ENCODE data around the gene RNF6. TPM values are rescaled to one million over a fixed set of nuclear protein-coding genes. Genes with fewer than 3 reads are reported as not detected.

Gene RNF6
- polyA plus RNA-seq, 1 donor from 2014 or later: 15.8 TPM

DNA sequence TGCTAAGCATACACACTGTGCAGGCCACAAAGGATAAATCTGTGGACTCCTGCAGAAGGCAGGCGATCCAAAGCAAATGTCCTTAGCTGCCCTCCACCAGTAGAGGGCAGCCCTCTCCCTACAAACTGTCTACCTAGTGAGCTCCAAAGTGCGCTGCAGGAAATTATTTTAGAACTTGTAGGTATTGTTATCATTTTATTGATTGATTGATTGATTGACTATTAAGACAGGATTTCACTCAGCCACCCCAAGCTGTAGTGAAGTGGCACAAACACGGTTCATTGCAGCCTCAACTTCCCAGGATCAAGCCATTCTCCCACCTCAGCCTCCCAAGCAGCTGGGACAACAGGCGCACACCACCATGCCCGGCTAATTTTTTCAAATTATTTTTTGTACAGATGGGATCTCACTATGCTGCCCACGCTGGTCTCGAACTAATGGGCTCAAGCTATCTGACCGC is 37.3 kb downstream of the RNF6 start:
- no peak overlapping the region for H2AFZ ChIP-seq (ENCODE audit: low read depth, low read length)
- H3K36me3 ChIP-seq (ENCODE audit: insufficient read depth, low read length): no peaks in the 10 kb centered on the region
- no peak overlapping the region for H3K4me3 ChIP-seq (ENCODE audit: low read length)
- H3K9me3 ChIP-seq (ENCODE audit: low read length): no peaks in the 10 kb centered on the region
- no peak overlapping the region for H3K4me2 ChIP-seq (ENCODE audit: low read length)
- no peaks in the 10 kb centered on the region for H3F3A ChIP-seq (ENCODE audit: insufficient read depth, low read length, poor library complexity, severe bottlenecking)
- TF ChIP-seq CTCF (IDR thresholded peaks at IDR 0.05; ENCODE audit: poor library complexity, severe bottlenecking): peak; percentile 78
- TF ChIP-seq SMC3 (conservative IDR thresholded peaks at IDR 0.05; ENCODE audit: poor library complexity): peak; percentile 78
- TF ChIP-seq RAD21 (conservative IDR thresholded peaks at IDR 0.05): peak; percentile 78
- no peak for TF ChIP-seq REST (IDR thresholded peaks at IDR 0.05; ENCODE audit: borderline replicate concordance)
- no peaks in the 10 kb centered on the region for H4K20me1 ChIP-seq (ENCODE audit: insufficient read depth)
- H3K79me2 ChIP-seq (replicated peaks; ENCODE audit: insufficient read depth, low read length): no peaks in the 10 kb centered on the region
- H3K27me3 ChIP-seq (ENCODE audit: insufficient read depth, low read depth, low read length): no peaks in the 10 kb centered on the region
- H3K9ac ChIP-seq (ENCODE audit: low read length): no peak overlapping the region
- H3K27ac ChIP-seq (ENCODE audit: low read length): no peak overlapping the region
- H3K9me2 ChIP-seq (ENCODE audit: insufficient read depth, low read length): no peaks in the 10 kb centered on the region

GRCh38 chr13:26183416-26183815 is 38.7 kb downstream of the RNF6 start:
- no peak overlapping the region for H3K9ac ChIP-seq (ENCODE audit: low read length)
- H2AFZ ChIP-seq (ENCODE audit: low read depth, low read length): no peak overlapping the region
- no peak overlapping the region for H3K4me2 ChIP-seq (ENCODE audit: low read length)
- no peaks in the 10 kb centered on the region for H3K9me2 ChIP-seq (ENCODE audit: insufficient read depth, low read length)
- H3K36me3 ChIP-seq (ENCODE audit: insufficient read depth, low read length): no peaks in the 10 kb centered on the region
- no peaks in the 10 kb centered on the region for H3F3A ChIP-seq (ENCODE audit: insufficient read depth, low read length, poor library complexity, severe bottlenecking)
- H4K20me1 ChIP-seq (ENCODE audit: insufficient read depth): no peaks in the 10 kb centered on the region
- H3K4me3 ChIP-seq (ENCODE audit: low read length): no peak overlapping the region
- no peaks in the 10 kb centered on the region for H3K27me3 ChIP-seq (ENCODE audit: insufficient read depth, low read depth, low read length)
- H3K9me3 ChIP-seq (ENCODE audit: low read length): no peaks in the 10 kb centered on the region
- H3K79me2 ChIP-seq (replicated peaks; ENCODE audit: insufficient read depth, low read length): no peaks in the 10 kb centered on the region
- TF ChIP-seq POLR2AphosphoS5 (IDR thresholded peaks at IDR 0.05) (no peak), REST (IDR thresholded peaks at IDR 0.05; ENCODE audit: borderline replicate concordance) (no peak), CTCF (IDR thresholded peaks at IDR 0.05; ENCODE audit: poor library complexity, severe bottlenecking) (no peak), RAD21 (conservative IDR thresholded peaks at IDR 0.05) (no peak), SMC3 (conservative IDR thresholded peaks at IDR 0.05; ENCODE audit: poor library complexity) (no peak), MXI1 (conservative IDR thresholded peaks at IDR 0.05; ENCODE audit: poor library complexity, severe bottlenecking) (no peak), TAF1 (IDR thresholded peaks at IDR 0.05; ENCODE audit: low read depth) (no peak), EZH2 (IDR thresholded peaks at IDR 0.05; ENCODE audit: borderline replicate concordance, insufficient read depth, low read length, poor library complexity, severe bottlenecking) (no peak), EP300 (conservative IDR thresholded peaks at IDR 0.05; ENCODE audit: poor library complexity, severe bottlenecking) (no peak)
- H3K27ac ChIP-seq (ENCODE audit: low read length): no peak overlapping the region

Data from neural cell (in vitro differentiated cells).